Testis (tissue), 2 donors: ENCODE measurements around the gene GNL2.

ENCODE experiments used
- POLR2A ChIP-seq: fragments of 450-650 bp; IDR thresholded peaks from one replicate; pipeline ENCODE4 v1.6.1; 2017; ENCODE audit warnings: antibody characterized with exemption, mild to moderate bottlenecking, moderate library complexity
- TF ChIP-seq, protein P1 (sequence below), 3 experiments: fragments of 450-650 bp in 2 of 3; fragments of 200-600 bp in 1 of 3; sonication (generic) in 1 of 3; IDR thresholded peaks; one replicate each; pipeline ENCODE4 v1.5.1; 2016 to 2019; ENCODE audit warnings: antibody characterized with exemption in 3 of 3, mild to moderate bottlenecking in 2 of 3, moderate library complexity in 1 of 3

DNA sequence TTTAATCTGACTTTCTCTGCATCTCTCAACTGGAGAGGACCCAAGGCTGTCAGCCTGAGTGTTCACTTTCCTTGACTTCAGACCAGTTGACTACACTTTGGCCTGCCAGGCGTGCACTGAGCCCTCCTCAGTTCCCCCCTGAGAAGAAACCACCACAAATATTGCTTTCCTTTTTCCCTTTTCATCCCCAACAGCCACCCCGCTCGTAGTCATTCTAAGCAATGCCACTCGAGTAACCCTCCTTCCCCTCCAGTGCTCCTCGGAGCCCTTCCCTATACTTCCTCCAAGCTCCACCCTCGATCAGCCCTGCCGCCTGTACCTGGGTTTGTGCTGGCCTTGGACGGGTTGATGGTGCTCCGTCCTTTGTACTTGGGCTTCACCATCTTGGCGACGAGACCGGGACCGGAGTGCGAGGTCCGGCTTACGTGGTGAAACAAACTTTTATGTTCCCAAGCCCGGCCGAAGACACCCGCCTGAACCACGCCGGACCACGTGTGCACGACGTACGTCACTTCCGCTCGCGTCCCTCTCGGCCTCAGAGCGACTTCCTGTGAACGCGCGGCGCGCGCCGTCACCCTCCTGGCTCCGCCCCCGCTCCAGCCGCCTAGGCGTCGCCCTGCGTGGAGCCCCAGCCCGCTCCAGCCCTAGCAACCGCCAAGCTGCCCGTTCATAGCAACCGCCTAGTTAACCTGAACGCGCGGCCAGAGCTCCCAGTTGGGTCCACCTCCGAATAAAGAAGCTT is at the start of gene GNL2:
- TF ChIP-seq, protein P1, sequence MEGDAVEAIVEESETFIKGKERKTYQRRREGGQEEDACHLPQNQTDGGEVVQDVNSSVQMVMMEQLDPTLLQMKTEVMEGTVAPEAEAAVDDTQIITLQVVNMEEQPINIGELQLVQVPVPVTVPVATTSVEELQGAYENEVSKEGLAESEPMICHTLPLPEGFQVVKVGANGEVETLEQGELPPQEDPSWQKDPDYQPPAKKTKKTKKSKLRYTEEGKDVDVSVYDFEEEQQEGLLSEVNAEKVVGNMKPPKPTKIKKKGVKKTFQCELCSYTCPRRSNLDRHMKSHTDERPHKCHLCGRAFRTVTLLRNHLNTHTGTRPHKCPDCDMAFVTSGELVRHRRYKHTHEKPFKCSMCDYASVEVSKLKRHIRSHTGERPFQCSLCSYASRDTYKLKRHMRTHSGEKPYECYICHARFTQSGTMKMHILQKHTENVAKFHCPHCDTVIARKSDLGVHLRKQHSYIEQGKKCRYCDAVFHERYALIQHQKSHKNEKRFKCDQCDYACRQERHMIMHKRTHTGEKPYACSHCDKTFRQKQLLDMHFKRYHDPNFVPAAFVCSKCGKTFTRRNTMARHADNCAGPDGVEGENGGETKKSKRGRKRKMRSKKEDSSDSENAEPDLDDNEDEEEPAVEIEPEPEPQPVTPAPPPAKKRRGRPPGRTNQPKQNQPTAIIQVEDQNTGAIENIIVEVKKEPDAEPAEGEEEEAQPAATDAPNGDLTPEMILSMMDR (IDR thresholded peaks at IDR 0.05) = no peak
- TF ChIP-seq POLR2A = peak; percentile 21
